ENCODE data around the gene AGBL1.

AGBL1 gene

GRCh38 chr15:86691091-86691663 is 611.5 kb downstream of the AGBL1 start:
- TF ChIP-seq CTCF (IDR thresholded peaks at IDR 0.05; ENCODE audit: control insufficient read depth, insufficient read depth, low read depth, low read length, missing control alignments): no peak
- no peak overlapping the region for H3K4me3 ChIP-seq (ENCODE audit: control insufficient read depth, low read depth, low read length)

GRCh38 chr15:86700864-86701610 is 621.4 kb downstream of the AGBL1 start:
- no peak for DNase-seq (ENCODE audit: low read depth)
- no peak for TF ChIP-seq CTCF (IDR thresholded peaks at IDR 0.05; ENCODE audit: control insufficient read depth, insufficient read depth, low read depth, low read length, missing control alignments)
- H3K4me3 ChIP-seq (ENCODE audit: control insufficient read depth, low read depth, low read length): no peak overlapping the region

More at GRCh38 chr15:86691091-86691663, 611.5 kb downstream of the AGBL1 start:
- DNase-seq (ENCODE audit: low read depth): no peak

GRCh38 chr15:86701611-86701963 is 621.9 kb downstream of the AGBL1 start:
- no peak for TF ChIP-seq CTCF (IDR thresholded peaks at IDR 0.05; ENCODE audit: control insufficient read depth, insufficient read depth, low read depth, low read length, missing control alignments)

GRCh38 chr15:86706813-86707212 is 627.1 kb downstream of the AGBL1 start:
- no peak for DNase-seq (ENCODE audit: low read depth)
- no peak for TF ChIP-seq CTCF (IDR thresholded peaks at IDR 0.05; ENCODE audit: control insufficient read depth, insufficient read depth, low read depth, low read length, missing control alignments)
- H3K4me3 ChIP-seq (ENCODE audit: control insufficient read depth, low read depth, low read length): no peak overlapping the region

More at GRCh38 chr15:86701611-86701963, 621.9 kb downstream of the AGBL1 start:
- no peak for DNase-seq (ENCODE audit: low read depth)
- no peak overlapping the region for H3K4me3 ChIP-seq (ENCODE audit: control insufficient read depth, low read depth, low read length)

GRCh38 chr15:86711476-86711875 is 631.8 kb downstream of the AGBL1 start:
- no peak for TF ChIP-seq CTCF (IDR thresholded peaks at IDR 0.05; ENCODE audit: control insufficient read depth, insufficient read depth, low read depth, low read length, missing control alignments)
- no peak for DNase-seq (ENCODE audit: low read depth)
- no peak overlapping the region for H3K4me3 ChIP-seq (ENCODE audit: control insufficient read depth, low read depth, low read length)

GRCh38 chr15:86714241-86714640 is 634.6 kb downstream of the AGBL1 start:
- DNase-seq (ENCODE audit: low read depth): no peak
- no peak overlapping the region for H3K4me3 ChIP-seq (ENCODE audit: control insufficient read depth, low read depth, low read length)
- no peak for TF ChIP-seq CTCF (IDR thresholded peaks at IDR 0.05; ENCODE audit: control insufficient read depth, insufficient read depth, low read depth, low read length, missing control alignments)

Data from AG09309 (cell line).